Pancreas (tissue), 10 donors: ENCODE results near the gene FBXO10. TPM values are rescaled to one million over a fixed set of nuclear protein-coding genes. Genes with fewer than 3 reads are reported as not detected.
A peak's percentile ranks its signal among the peaks of the same experiment; 100 is the strongest.
"Not testable (repeated sequence)": the region's sequence is repeated elsewhere in the genome, so short reads cannot be mapped to it uniquely, and the experiment has no call there.

ENCODE experiments used
- ATAC-seq, 4 donors: fragments of 200-7000 bp; cut with Tn5 transposase; one replicate each; pipeline versions ENCODE4 v1.8.0 to v1.9.1; 2020; ENCODE audit warnings: mild to moderate bottlenecking in 4 of 4, moderate library complexity in 4 of 4
- DNase-seq, 6 donors: peaks; one replicate each; pipeline ENCODE4 v3.0.0-alpha.2; 2020
- FAIRE-seq: peaks from 2 replicates; lab custom pipeline; 2012; peaks lifted over from hg19 to GRCh38; lab: Jason Lieb, UNC
- H3K27ac ChIP-seq, 4 donors: fragments of 200-600 bp; sonication (generic); 1 replicate in 3 of 4; 2 replicates in 1 of 4; pipeline versions ENCODE4 v1.5.0 to v1.8.0; 2020
- H3K27me3 ChIP-seq, 4 donors: fragments of 200-600 bp; one replicate each; pipeline ENCODE4 v1.8.0; 2021
- H3K36me3 ChIP-seq, 3 donors: fragments of 200-600 bp; sonication (generic) in 1 of 3; one replicate each; pipeline versions ENCODE4 v1.5.0 to v1.8.0; 2020 to 2021
- H3K4me1 ChIP-seq, 3 donors: fragments of 200-600 bp; one replicate each; pipeline ENCODE4 v1.8.0; 2021
- H3K4me3 ChIP-seq, 4 donors: fragments of 200-600 bp; sonication (generic) in 2 of 4; one replicate each; pipeline versions ENCODE4 v1.5.0 to v1.8.0; 2020 to 2021
- H3K9me3 ChIP-seq, 4 donors: fragments of 200-600 bp; one replicate each; pipeline ENCODE4 v1.8.0; 2021
- CTCF ChIP-seq, 4 donors: fragments of 200-600 bp; sonication (generic) in 3 of 4; IDR thresholded peaks; one replicate each; pipeline versions ENCODE4 v1.5.0 to v1.8.0; 2021; ENCODE audit warnings: antibody characterized with exemption in 4 of 4
- WGBS, 2 donors: extraction: QIAGEN DNeasy Blood & Tissue Kit; methylation state at CpG; one replicate each; pipeline ENCODE4 v1.1.7; 2013; 5-methylcytosine and 5-hydroxymethylcytosine counted together
- intact Hi-C, 3 donors: fragments of 100-400 bp; cut with DNase I; formaldehyde crosslinking; loops; one replicate each; pipeline versions ENCODE4 v1.11.1 to v1.14.2; 2022
- polyA plus RNA-seq, 2 donors: library from polyadenylated mRNA; stranded (reverse); fragments of 200-250 nt; gene quantifications; one replicate each; pipeline ENCODE4 v1.2.3, GENCODE V29; 2013
- total RNA-seq, 6 donors: library from RNA; stranded (reverse); fragmentation: NEBNext Ultra II Directional in 4 of 6; extraction: Animal tissue kit (Norgen Biotek cat#: 25700) in 4 of 6; gene quantifications; one replicate each; pipeline versions ENCODE4 v1.2.1 to v1.2.4, GENCODE V29; 2021 to 2023
- donor health status: healthy with polysubstance abuse.
- donor health status: DM: no; HTN: no; CAD: no; lungs with moderate emphysema.
- donor health status: DM: no; HTN: no; CAD: no.
- donor health status: control.
- donor health status: control.
- donor health status: Bipolar disorder and iron deficiency.
- donor health status: DM: yes; HTN: yes; CAD: no.
- donor health status: DM: no; HTN: no; CAD: no.
- donor health status: DM: no; HTN: no; CAD: no.
- donor health status: DM: yes; HTN: yes; CAD: no.

The FBXO10 gene
- total and polyA plus RNA-seq, 8 donors: 3.9 to 7.9 (median 6.1) TPM

- 63 to 68% methylated on average over 6 of the region's 6 CpGs for WGBS, 2 donors
- Histone ChIP-seq H3K27ac (no peak overlapping the region), H3K36me3 (no peaks in the 10 kb centered on the region), H3K9me3 (no peaks in the 10 kb centered on the region), H3K4me1 (no peaks in the 10 kb centered on the region), H3K27me3 (no peaks in the 10 kb centered on the region), H3K4me3 (no peak overlapping the region)
- FAIRE-seq (no peak), ATAC-seq (no peak), DNase-seq (no peak)
- no peak for TF ChIP-seq CTCF (IDR thresholded peaks at IDR 0.05)
- intact Hi-C loops: no loop called here
These were observed 34.8 kb upstream of the FBXO10 start for GRCh38 chr9:37611014-37611413.

- no peaks in the 10 kb centered on the region for H3K27me3 ChIP-seq
- TF ChIP-seq CTCF (IDR thresholded peaks at IDR 0.05): no peak
- H3K27ac ChIP-seq: no peak overlapping the region
- DNase-seq (no peak), FAIRE-seq (no peak), ATAC-seq (no peak)
- H3K4me3 ChIP-seq: no peak overlapping the region
- no peaks in the 10 kb centered on the region for H3K9me3 ChIP-seq
- H3K36me3 ChIP-seq: no peaks in the 10 kb centered on the region
- WGBS, 2 donors: 59 to 76% methylated on average over 6 of the region's 6 CpGs
- H3K4me1 ChIP-seq: no peaks in the 10 kb centered on the region
- intact Hi-C loops: loop anchor here in 1 of 3 donors (10.0 kb wide), 1 partner anchor 55 kb away; no protein-coding TSS in a partner anchor
These were observed 33.7 kb upstream of the FBXO10 start for GRCh38 chr9:37609735-37610397.

GRCh38 chr9:37608250-37608649, 32.1 kb upstream of the FBXO10 start:
- H3K4me3 ChIP-seq: no peak overlapping the region
- DNase-seq: no peak
- no peaks in the 10 kb centered on the region for H3K36me3 ChIP-seq
- no peak for FAIRE-seq
- intact Hi-C loops: loop anchor here in 1 of 3 donors (10.0 kb wide), 1 partner anchor 57 kb away; no protein-coding TSS in a partner anchor
- ATAC-seq: no peak
- H3K27ac ChIP-seq: no peak overlapping the region
- H3K9me3 ChIP-seq: no peaks in the 10 kb centered on the region
- peaks cover 0 to 4% (median 0%) of the 10 kb centered on the region in 3 donors for H3K4me1 ChIP-seq
- no peak for TF ChIP-seq CTCF (IDR thresholded peaks at IDR 0.05)
- no peaks in the 10 kb centered on the region for H3K27me3 ChIP-seq

GRCh38 chr9:37604296-37604695, 28.1 kb upstream of the FBXO10 start:
- H3K9me3 ChIP-seq: no peaks in the 10 kb centered on the region
- TF ChIP-seq CTCF (IDR thresholded peaks at IDR 0.05): no peak
- ATAC-seq (no peak), DNase-seq (no peak), FAIRE-seq (no peak)
- intact Hi-C loops: loop anchor here in 1 of 3 donors (10.0 kb wide), 1 partner anchor 61 kb away; no protein-coding TSS in a partner anchor
- no peak overlapping the region for H3K4me3 ChIP-seq
- WGBS, 2 donors: 85 to 87% methylated on average over 1 of the region's 1 CpG
- no peaks in the 10 kb centered on the region for H3K27me3 ChIP-seq
- H3K4me1 ChIP-seq: peaks cover 0 to 14% (median 5%) of the 10 kb centered on the region in 3 donors
- no peak overlapping the region for H3K27ac ChIP-seq
- no peaks in the 10 kb centered on the region for H3K36me3 ChIP-seq

GRCh38 chr9:37602817-37603216, 26.6 kb upstream of the FBXO10 start:
- H3K27ac ChIP-seq: peak overlapping the region in 1 of 4 donors; percentile 57
- H3K9me3 ChIP-seq: no peaks in the 10 kb centered on the region
- no peaks in the 10 kb centered on the region for H3K27me3 ChIP-seq
- H3K4me3 ChIP-seq: no peak overlapping the region
- peaks cover 0 to 14% (median 5%) of the 10 kb centered on the region in 3 donors for H3K4me1 ChIP-seq
- TF ChIP-seq CTCF (IDR thresholded peaks at IDR 0.05): no peak
- intact Hi-C loops: loop anchor here in 1 of 3 donors (10.0 kb wide), 1 partner anchor 62 kb away; no protein-coding TSS in a partner anchor
- DNase-seq: peak in 5 of 6 donors; percentile 81 to 93 (median 86)
- 12% methylated on average over 5 of the region's 5 CpGs for WGBS, 2 donors
- FAIRE-seq: no peak
- H3K36me3 ChIP-seq: no peaks in the 10 kb centered on the region
- peak; percentile 98 to 100 (median 99) for ATAC-seq

- H3K27me3 ChIP-seq, ATAC-seq, H3K27ac ChIP-seq, DNase-seq, H3K9me3 ChIP-seq, FAIRE-seq, H3K36me3 ChIP-seq, H3K4me3 ChIP-seq: not testable (repeated sequence)
- 80 to 85% methylated on average over 4 of the region's 4 CpGs for WGBS, 2 donors
- peaks cover 0 to 14% (median 5%) of the 10 kb centered on the region in 3 donors for H3K4me1 ChIP-seq
- intact Hi-C loops: loop anchor here in 1 of 3 donors (10.0 kb wide), 1 partner anchor 63 kb away; no protein-coding TSS in a partner anchor
These were observed 25.9 kb upstream of the FBXO10 start for GRCh38 chr9:37602061-37602460.
